BE2C (cell line): ENCODE data around the gene DPT. TPM values are rescaled to one million over a fixed set of nuclear protein-coding genes. Genes with fewer than 3 reads are reported as not detected.
"Not testable (repeated sequence)": the region's sequence is repeated elsewhere in the genome, so short reads cannot be mapped to it uniquely, and the experiment has no call there.

Experiments used
- DNase-seq: peaks from one replicate; pipeline ENCODE4 v3.0.0-alpha.2; 2020
- H3K27me3 ChIP-seq: fragments of 250-450 bp; sonication (Bioruptor Pico); 2 replicates; pipeline ENCODE4 v1.5.1; 2020; ENCODE audit warnings: mild to moderate bottlenecking
- H3K36me3 ChIP-seq: fragments of 250-450 bp; sonication (Bioruptor Pico); 2 replicates; pipeline ENCODE4 v1.5.1; 2020; ENCODE audit warnings: mild to moderate bottlenecking
- H3K4me1 ChIP-seq: fragments of 250-450 bp; sonication (Bioruptor Pico); 2 replicates; pipeline ENCODE4 v1.5.1; 2020
- H3K4me3 ChIP-seq: 2 replicates; pipeline ENCODE4 v1.5.1; 2011; ENCODE audit warnings: low read depth, low read length
- H3K9me3 ChIP-seq: fragments of 250-450 bp; sonication (Bioruptor Pico); 2 replicates; pipeline ENCODE4 v1.5.1; 2020
- CTCF ChIP-seq: IDR thresholded peaks from 2 replicates; pipeline ENCODE4 v1.5.1; 2012; ENCODE audit warnings: mild to moderate bottlenecking, low read depth, low read length
- polyA plus RNA-seq: library from polyadenylated mRNA; unstranded; fragments of >200 nt; gene quantifications from one replicate; pipeline ENCODE4 v1.2.1, GENCODE V29; 2012; ENCODE audit warnings: low read depth, missing spikeins; ENCODE audit not compliant: insufficient read length, insufficient read depth

DPT gene
- polyA plus RNA-seq, result 0.49 TPM

- no peak for DNase-seq
- peaks cover 6% of the 10 kb centered on the region; the same call in 1 of the 2 replicates for H3K4me1 ChIP-seq
- no peaks in the 10 kb centered on the region for H3K27me3 ChIP-seq
These were observed at the start of gene DPT for GRCh38 chr1:168728473-168729404. Gene DPT, minus strand, starts transcription at chr1:168729206. Its CDS starts 32 bp downstream, at chr1:168729174.

DNA sequence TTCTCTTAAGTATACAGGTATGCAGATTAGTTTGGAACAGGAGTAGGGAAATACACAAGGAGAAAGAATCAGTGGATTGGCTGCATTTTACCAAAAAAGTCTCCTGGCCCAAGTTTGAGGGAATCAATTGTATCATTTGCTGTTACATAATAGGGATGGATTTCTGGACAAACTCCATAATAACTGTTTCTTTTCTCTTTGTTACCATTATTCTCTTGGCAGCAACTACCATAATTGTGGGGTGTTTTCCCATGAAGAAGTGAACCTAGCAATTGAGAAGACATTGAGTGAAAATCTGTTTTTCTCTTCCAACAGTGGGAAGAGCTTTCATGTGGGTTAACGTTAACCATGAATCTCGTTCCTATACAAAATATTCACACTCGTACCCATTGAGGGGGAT lies 46.4 kb upstream of the DPT start:
- no peak for DNase-seq
- Histone ChIP-seq H3K36me3 (no peaks in the 10 kb centered on the region), H3K4me3 (no peak overlapping the region), H3K4me1 (0 out of 2 replicates have a peak, but pooled peaks cover 3% of the 10 kb centered on the region), H3K27me3 (no peaks in the 10 kb centered on the region), H3K9me3 (no peaks in the 10 kb centered on the region)
- TF ChIP-seq CTCF, result no peak

More at GRCh38 chr1:168728473-168729404, at the start of gene DPT:
- H3K36me3 ChIP-seq, result no peaks in the 10 kb centered on the region
- no peaks in the 10 kb centered on the region; the same call in 1 of the 2 replicates for H3K9me3 ChIP-seq
- TF ChIP-seq CTCF, result no peak
- H3K4me3 ChIP-seq, result no peak within 1 kb of the TSS

DNA sequence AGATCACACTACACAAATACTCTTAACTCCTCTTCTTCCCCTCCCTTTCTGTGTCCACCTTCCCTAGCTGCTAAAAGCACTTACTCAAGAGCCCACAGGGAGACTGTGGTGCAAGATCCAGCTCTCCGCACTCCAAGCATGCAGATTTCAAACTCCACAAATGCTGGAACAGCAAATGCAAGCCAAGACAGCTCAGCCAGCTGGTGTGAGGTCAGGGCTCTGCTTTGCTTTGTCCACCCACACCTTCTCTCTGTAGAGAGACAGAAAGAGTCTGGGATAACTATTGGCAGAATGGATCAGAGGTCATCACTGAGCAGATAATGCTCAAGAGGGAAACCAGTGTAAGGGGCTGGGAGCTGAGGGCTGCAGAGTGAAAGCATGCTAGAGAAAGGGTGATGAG lies 45.2 kb upstream of the DPT start:
- H3K4me3 ChIP-seq, result no peak overlapping the region
- H3K9me3 ChIP-seq, result no peaks in the 10 kb centered on the region
- no peak for DNase-seq
- no peaks in the 10 kb centered on the region for H3K36me3 ChIP-seq
- 0 out of 2 replicates have a peak, but pooled peaks cover 3% of the 10 kb centered on the region for H3K4me1 ChIP-seq
- no peak for TF ChIP-seq CTCF
- no peaks in the 10 kb centered on the region for H3K27me3 ChIP-seq

DNA sequence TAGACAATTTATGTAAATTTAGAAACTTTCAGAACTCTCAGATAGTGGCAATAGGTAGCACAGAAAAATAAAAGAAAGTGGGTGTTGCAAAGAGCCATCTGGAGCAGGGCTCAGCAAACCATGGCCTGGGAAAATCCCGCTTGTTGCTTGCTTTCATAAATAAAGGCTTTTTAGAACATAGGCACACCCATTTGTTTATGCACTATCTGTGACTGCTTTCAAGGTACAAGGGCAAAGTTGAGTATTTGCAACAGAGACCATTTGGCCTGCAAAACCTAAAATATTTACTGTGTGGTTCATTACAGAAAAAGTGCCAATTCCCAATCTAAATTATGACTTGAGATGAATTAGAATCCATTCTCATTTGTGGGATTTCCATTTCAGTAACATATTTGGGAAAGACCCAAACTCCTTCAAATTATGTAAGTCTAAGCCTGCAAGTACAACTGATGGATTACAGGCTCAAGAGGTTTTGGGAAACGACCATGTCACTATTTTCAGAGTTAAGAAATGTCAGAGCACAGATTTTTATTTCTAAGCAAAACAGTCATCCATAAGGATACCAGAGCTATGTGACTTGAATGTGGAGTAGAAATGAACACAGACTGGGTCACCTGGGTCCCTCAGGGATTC lies 43.5 kb upstream of the DPT start:
- no peaks in the 10 kb centered on the region for H3K9me3 ChIP-seq
- peaks cover 12% of the 10 kb centered on the region for H3K4me1 ChIP-seq
- H3K36me3 ChIP-seq, result no peaks in the 10 kb centered on the region
- no peak for DNase-seq
- no peaks in the 10 kb centered on the region for H3K27me3 ChIP-seq
- no peak for TF ChIP-seq CTCF
- no peak overlapping the region for H3K4me3 ChIP-seq

- no peak for DNase-seq
- no peak for TF ChIP-seq CTCF
- Histone ChIP-seq H3K4me1 (peaks cover 23% of the 10 kb centered on the region), H3K36me3 (no peaks in the 10 kb centered on the region), H3K27me3 (no peaks in the 10 kb centered on the region), H3K9me3 (no peaks in the 10 kb centered on the region), H3K4me3 (no peak overlapping the region)
These were observed 42.2 kb upstream of the DPT start for GRCh38 chr1:168771104-168771630.

- not testable (repeated sequence) for H3K9me3 ChIP-seq, DNase-seq, H3K36me3 ChIP-seq, H3K4me3 ChIP-seq, H3K27me3 ChIP-seq
- peaks cover 29% of the 10 kb centered on the region for H3K4me1 ChIP-seq
These were observed 40.9 kb upstream of the DPT start for GRCh38 chr1:168769893-168770292.
